Measurements from ENCODE around the gene RAPGEF1.

DNA sequence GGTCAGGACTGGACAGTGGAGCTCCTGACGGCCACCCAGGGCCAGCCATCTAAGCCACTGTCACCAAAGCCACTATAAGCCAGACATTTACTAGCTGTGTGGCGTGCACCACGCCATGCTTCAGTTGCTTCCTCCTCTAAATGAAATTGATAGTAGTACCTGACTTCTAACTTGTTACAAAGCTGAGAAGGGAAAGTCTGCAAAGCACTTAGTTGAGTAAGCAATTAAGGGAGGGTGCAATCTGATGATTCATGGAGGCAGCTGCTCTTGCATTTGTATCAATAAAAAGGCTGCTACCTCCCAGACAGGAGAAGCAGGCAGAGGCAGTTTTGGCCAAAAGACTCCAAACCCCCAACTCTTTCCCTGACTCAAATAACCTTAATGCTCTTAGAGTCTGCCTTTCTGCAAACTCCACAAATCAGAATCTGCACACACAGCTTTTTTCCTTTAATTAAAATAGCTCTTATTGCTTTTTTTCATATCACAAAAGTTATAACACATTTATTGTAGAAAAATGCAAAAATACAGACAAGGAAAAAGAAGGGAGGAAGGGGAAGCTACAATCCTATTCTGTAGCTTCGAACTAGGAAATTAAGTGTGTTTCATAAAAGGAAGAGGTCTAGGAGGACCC lies 19.3 kb upstream of the RAPGEF1 start:
- TF ChIP-seq POLR2AphosphoS2 (conservative IDR thresholded peaks at IDR 0.05; ENCODE audit: low read length) (no peak), SMC3 (IDR thresholded peaks at IDR 0.05) (no peak), SREBF2 (IDR thresholded peaks at IDR 0.05) (no peak), POLR2A (IDR thresholded peaks at IDR 0.05; ENCODE audit: low read length) (no peak), RCOR1 (IDR thresholded peaks at IDR 0.05; ENCODE audit: low read depth, low read length) (no peak), RFX5 (IDR thresholded peaks at IDR 0.05) (no peak), ESRRA (IDR thresholded peaks at IDR 0.05; ENCODE audit: borderline replicate concordance, low read length) (no peak), PHF8 (IDR thresholded peaks at IDR 0.05; ENCODE audit: borderline replicate concordance, low read depth) (no peak), NPAS2 (CRISPR knock-in tag; IDR thresholded peaks at IDR 0.05; ENCODE audit: borderline replicate concordance) (no peak)
- TF ChIP-seq, protein P1, sequence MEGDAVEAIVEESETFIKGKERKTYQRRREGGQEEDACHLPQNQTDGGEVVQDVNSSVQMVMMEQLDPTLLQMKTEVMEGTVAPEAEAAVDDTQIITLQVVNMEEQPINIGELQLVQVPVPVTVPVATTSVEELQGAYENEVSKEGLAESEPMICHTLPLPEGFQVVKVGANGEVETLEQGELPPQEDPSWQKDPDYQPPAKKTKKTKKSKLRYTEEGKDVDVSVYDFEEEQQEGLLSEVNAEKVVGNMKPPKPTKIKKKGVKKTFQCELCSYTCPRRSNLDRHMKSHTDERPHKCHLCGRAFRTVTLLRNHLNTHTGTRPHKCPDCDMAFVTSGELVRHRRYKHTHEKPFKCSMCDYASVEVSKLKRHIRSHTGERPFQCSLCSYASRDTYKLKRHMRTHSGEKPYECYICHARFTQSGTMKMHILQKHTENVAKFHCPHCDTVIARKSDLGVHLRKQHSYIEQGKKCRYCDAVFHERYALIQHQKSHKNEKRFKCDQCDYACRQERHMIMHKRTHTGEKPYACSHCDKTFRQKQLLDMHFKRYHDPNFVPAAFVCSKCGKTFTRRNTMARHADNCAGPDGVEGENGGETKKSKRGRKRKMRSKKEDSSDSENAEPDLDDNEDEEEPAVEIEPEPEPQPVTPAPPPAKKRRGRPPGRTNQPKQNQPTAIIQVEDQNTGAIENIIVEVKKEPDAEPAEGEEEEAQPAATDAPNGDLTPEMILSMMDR (IDR thresholded peaks at IDR 0.05) = no peak
- TF ChIP-seq, protein P2, sequence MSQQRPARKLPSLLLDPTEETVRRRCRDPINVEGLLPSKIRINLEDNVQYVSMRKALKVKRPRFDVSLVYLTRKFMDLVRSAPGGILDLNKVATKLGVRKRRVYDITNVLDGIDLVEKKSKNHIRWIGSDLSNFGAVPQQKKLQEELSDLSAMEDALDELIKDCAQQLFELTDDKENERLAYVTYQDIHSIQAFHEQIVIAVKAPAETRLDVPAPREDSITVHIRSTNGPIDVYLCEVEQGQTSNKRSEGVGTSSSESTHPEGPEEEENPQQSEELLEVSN (IDR thresholded peaks at IDR 0.05; ENCODE audit: borderline replicate concordance, low read depth) = no peak
- TF ChIP-seq, protein P3, sequence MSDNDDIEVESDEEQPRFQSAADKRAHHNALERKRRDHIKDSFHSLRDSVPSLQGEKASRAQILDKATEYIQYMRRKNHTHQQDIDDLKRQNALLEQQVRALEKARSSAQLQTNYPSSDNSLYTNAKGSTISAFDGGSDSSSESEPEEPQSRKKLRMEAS (IDR thresholded peaks at IDR 0.05) = no peak
